WTC11 (cell line): ENCODE measurements around the gene MTA2. TPM values are rescaled to one million over a fixed set of nuclear protein-coding genes. Genes with fewer than 3 reads are reported as not detected.
A peak's percentile ranks its signal among the peaks of the same experiment; 100 is the strongest.

Experiments used
- ATAC-seq: fragments of 200-7000 bp; cut with Tn5 transposase; 2 replicates; pipeline ENCODE4 v1.10.0; 2021; ENCODE audit warnings: mild to moderate bottlenecking, moderate library complexity
- CTCF ChIA-PET: fragments of 300-600 bp; sonication (Branson Sonifier 250); formaldehyde crosslinking; loops from one replicate; lab custom pipeline; 2021; ENCODE audit warnings: antibody characterized with exemption; lab: Charles Lee
- POLR2A ChIA-PET: fragments of 350-600 bp; sonication (Branson Sonifier 250); formaldehyde crosslinking; loops from one replicate; lab custom pipeline; 2021; ENCODE audit warnings: antibody characterized with exemption; lab: Charles Lee
- DNase-seq: peaks from one replicate; pipeline ENCODE4 v3.0.0; 2021; ENCODE audit warnings: low spot score
- H3K27ac Mint-ChIP-seq: 2 replicates; pipeline ENCODE4 v1.8.0; 2021; ENCODE audit warnings: mixed read lengths
- H3K27me3 Mint-ChIP-seq: 2 replicates; pipeline ENCODE4 v1.8.0; 2021; ENCODE audit warnings: low read depth, mild to moderate bottlenecking, moderate library complexity, mixed read lengths
- H3K36me3 Mint-ChIP-seq: 2 replicates; pipeline ENCODE4 v1.8.0; 2021; ENCODE audit warnings: mixed read lengths
- H3K4me1 Mint-ChIP-seq: 2 replicates; pipeline ENCODE4 v1.8.0; 2022; ENCODE audit warnings: mixed read lengths
- H3K4me3 Mint-ChIP-seq: 2 replicates; pipeline ENCODE4 v1.8.0; 2021; ENCODE audit warnings: mild to moderate bottlenecking, moderate library complexity, mixed read lengths
- H3K9me3 Mint-ChIP-seq: 2 replicates; pipeline ENCODE4 v1.8.0; 2021; ENCODE audit warnings: mixed read lengths
- CBFB ChIP-seq: sonication (generic); formaldehyde crosslinking; IDR thresholded peaks from 2 replicates; pipeline ENCODE4 v1.8.1; 2022; ENCODE audit warnings: mild to moderate bottlenecking, low read depth, missing genetic modification reagents
- FOXJ3 ChIP-seq: sonication (generic); formaldehyde crosslinking; IDR thresholded peaks from 2 replicates; pipeline ENCODE4 v1.9.0; 2021; ENCODE audit warnings: missing genetic modification reagents, mild to moderate bottlenecking, borderline replicate concordance
- NFE2L1 ChIP-seq: sonication (generic); formaldehyde crosslinking; IDR thresholded peaks from 2 replicates; pipeline ENCODE4 v1.8.1; 2023; ENCODE audit warnings: missing genetic modification reagents
- TCF7 ChIP-seq: sonication (generic); formaldehyde crosslinking; IDR thresholded peaks from 2 replicates; pipeline ENCODE4 v1.8.0; 2022; ENCODE audit warnings: mild to moderate bottlenecking, low read depth, missing genetic modification reagents, moderate library complexity
- ZNF396 ChIP-seq: fragments of 250-450 bp; sonication (Bioruptor Pico); IDR thresholded peaks from 2 replicates; pipeline ENCODE4 v1.8.0; 2021; ENCODE audit warnings: mild to moderate bottlenecking, moderate library complexity, borderline replicate concordance
- total RNA-seq: library from RNA; stranded (reverse); gene quantifications from 3 replicates; pipeline ENCODE4 v1.2.3, GENCODE V29; 2021
- TF ChIP-seq, protein P1 (sequence below): sonication (generic); formaldehyde crosslinking; IDR thresholded peaks from 2 replicates; pipeline ENCODE4 v1.8.1; 2023; ENCODE audit warnings: mild to moderate bottlenecking, moderate library complexity, missing genetic modification reagents
- TF ChIP-seq, protein P2 (sequence below): fragments of 250-450 bp; sonication (Bioruptor Pico); IDR thresholded peaks from 2 replicates; pipeline ENCODE4 v1.9.0; 2021; ENCODE audit warnings: mild to moderate bottlenecking
- TF ChIP-seq, protein P3 (sequence below): fragments of 250-450 bp; sonication (Bioruptor Pico); conservative IDR thresholded peaks from 2 replicates; pipeline ENCODE4 v1.9.0; 2021; ENCODE audit warnings: mild to moderate bottlenecking
- TF ChIP-seq, protein P4 (sequence below): sonication (generic); formaldehyde crosslinking; IDR thresholded peaks from 2 replicates; pipeline ENCODE4 v1.8.1; 2022; ENCODE audit warnings: mild to moderate bottlenecking, moderate library complexity, missing genetic modification reagents
- TF ChIP-seq, protein P5 (sequence below): sonication (generic); formaldehyde crosslinking; IDR thresholded peaks from 2 replicates; pipeline ENCODE4 v1.8.0; 2023; ENCODE audit warnings: mild to moderate bottlenecking, missing genetic modification reagents

The MTA2 gene
- total RNA-seq, 1 experiment from 2014 or later = 115 TPM

DNA sequence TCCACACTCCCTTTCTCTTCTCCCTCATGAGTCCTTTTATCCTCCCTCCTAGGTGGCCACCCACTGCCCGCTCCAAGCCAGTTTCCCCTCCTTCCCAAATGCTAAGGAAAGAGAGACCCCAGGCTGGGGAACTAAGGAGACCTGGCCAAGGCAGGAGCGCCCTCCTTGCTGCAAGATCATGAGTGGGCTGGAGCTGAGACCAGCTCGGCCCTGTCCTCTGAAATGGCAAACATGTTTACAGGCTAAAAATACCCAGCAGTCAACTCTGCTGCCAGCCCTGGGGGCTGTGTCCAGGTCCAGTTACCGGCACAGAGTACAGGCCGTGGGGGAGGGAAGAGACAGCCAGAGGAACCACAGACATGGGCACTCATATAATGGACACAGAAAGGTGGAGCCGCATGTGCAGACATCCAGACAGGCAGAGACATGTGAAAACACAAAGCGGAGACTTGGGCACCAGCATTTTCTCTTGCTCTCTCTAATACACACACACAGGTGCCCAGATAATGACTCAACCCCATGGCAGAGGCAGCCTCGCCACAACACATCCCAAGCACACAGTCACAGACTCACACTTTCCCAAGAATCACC lies 53.9 kb downstream of the MTA2 start:
- no peak overlapping the region for H3K27ac Mint-ChIP-seq

DNA sequence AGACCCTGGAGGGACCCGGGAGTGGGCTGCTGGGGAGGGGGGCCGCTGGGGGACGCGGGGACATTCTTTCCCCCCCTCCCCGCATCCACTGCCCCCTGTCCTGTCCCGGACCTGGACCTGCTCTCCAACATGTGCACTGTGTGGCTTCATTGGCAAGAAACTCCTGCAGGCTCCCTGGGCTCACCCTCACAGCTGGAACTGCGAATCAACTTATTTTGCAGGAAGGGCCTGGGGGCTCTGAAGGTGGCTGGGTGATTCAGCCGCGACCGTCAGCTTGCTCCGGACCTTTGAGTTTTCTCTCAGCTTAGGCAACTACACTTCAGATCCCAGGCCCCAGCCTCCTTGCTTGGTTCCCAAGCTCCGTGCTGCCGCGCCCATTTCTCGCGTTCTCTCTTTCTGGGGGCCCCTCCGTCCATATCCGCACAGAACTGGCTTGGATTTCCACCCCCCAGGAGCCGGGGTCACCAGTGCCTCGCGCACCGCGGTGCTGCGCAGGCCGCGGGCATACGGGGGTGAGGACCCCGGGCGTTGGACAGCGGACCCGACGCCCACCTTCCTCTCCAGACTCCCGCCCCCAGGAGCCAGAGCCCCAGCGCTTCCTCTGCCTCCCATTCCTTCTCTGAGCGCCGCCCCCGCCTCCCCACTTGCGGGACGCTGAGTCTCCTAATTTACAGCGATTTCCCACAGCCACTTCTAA lies 54.6 kb downstream of the MTA2 start:
- Mint-ChIP-seq H3K4me3 (peak overlapping the region; percentile 82), H3K27ac (no peak overlapping the region), H3K9me3 (no peaks in the 10 kb centered on the region), H3K4me1 (peaks cover 46% of the 10 kb centered on the region), H3K36me3 (no peaks in the 10 kb centered on the region), H3K27me3 (peaks cover 84% of the 10 kb centered on the region)
- ChIA-PET POLR2A (interaction anchor here (0.6 to 2.2 kb wide), 6 partner anchors 13 to 933 kb away, joined by 3 to 6 read pairs (median 4); partner anchors contain the start of gene MTA2), CTCF (interaction anchor here (0.6 to 13.3 kb wide), 8 partner anchors 9 to 153 kb away, joined by 3 to 552 read pairs (median 4); partner anchors contain the start of gene SCGB1A1)
- DNase-seq (peak; percentile 32), ATAC-seq (no peak)
- TF ChIP-seq, protein P1, sequence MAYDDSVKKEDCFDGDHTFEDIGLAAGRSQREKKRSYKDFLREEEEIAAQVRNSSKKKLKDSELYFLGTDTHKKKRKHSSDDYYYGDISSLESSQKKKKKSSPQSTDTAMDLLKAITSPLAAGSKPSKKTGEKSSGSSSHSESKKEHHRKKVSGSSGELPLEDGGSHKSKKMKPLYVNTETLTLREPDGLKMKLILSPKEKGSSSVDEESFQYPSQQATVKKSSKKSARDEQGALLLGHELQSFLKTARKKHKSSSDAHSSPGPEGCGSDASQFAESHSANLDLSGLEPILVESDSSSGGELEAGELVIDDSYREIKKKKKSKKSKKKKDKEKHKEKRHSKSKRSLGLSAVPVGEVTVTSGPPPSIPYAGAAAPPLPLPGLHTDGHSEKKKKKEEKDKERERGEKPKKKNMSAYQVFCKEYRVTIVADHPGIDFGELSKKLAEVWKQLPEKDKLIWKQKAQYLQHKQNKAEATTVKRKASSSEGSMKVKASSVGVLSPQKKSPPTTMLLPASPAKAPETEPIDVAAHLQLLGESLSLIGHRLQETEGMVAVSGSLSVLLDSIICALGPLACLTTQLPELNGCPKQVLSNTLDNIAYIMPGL (CRISPR knock-in tag) = no peak
- TF ChIP-seq ZNF396 (no peak), NFE2L1 (CRISPR knock-in tag) (no peak), TCF7 (no peak), FOXJ3 (CRISPR knock-in tag) (no peak), CBFB (CRISPR knock-in tag) (no peak)
- TF ChIP-seq, protein P2, sequence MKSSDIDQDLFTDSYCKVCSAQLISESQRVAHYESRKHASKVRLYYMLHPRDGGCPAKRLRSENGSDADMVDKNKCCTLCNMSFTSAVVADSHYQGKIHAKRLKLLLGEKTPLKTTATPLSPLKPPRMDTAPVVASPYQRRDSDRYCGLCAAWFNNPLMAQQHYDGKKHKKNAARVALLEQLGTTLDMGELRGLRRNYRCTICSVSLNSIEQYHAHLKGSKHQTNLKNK = no peak
- TF ChIP-seq, protein P3, sequence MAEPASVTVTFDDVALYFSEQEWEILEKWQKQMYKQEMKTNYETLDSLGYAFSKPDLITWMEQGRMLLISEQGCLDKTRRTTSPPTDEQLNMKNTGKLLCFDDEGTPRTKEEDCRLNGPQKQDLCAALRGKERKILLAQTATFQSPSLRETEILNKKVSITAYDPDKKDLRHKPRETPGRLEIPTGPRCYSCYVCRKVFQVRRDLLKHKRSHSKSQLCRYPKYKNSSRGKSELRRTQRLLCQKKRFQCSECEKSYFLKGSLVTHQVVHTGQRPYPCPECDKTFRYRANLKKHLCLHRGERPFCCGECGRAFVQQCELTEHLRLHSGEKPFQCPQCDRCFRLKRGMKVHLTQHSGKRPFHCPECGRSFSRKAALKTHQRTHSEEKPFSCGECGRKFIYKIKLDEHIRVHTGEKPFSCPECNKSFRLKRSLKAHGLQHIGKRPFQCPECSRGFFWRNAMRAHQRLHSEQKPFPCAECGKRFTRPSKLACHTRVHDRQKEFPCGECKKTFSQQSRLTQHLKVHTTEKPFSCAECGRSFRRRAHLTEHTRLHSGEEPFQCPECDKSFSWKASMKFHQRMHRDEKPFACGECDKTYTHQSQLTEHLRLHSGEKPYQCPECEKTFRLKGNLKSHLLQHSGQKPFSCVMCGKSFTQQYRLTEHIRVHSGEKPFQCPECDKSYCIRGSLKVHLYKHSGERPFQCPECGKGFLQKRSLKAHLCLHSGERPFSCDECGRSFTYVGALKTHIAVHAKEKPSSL (CRISPR knock-in tag) = no peak
- TF ChIP-seq, protein P4, sequence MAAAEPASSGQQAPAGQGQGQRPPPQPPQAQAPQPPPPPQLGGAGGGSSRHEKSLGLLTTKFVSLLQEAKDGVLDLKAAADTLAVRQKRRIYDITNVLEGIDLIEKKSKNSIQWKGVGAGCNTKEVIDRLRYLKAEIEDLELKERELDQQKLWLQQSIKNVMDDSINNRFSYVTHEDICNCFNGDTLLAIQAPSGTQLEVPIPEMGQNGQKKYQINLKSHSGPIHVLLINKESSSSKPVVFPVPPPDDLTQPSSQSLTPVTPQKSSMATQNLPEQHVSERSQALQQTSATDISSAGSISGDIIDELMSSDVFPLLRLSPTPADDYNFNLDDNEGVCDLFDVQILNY (CRISPR knock-in tag) = no peak

More for the DNA sequence above, 53.9 kb downstream of the MTA2 start:
- no peak for ATAC-seq
- H3K4me1 Mint-ChIP-seq = peaks cover 48% of the 10 kb centered on the region
- H3K36me3 Mint-ChIP-seq = no peaks in the 10 kb centered on the region
- TF ChIP-seq, protein P5, sequence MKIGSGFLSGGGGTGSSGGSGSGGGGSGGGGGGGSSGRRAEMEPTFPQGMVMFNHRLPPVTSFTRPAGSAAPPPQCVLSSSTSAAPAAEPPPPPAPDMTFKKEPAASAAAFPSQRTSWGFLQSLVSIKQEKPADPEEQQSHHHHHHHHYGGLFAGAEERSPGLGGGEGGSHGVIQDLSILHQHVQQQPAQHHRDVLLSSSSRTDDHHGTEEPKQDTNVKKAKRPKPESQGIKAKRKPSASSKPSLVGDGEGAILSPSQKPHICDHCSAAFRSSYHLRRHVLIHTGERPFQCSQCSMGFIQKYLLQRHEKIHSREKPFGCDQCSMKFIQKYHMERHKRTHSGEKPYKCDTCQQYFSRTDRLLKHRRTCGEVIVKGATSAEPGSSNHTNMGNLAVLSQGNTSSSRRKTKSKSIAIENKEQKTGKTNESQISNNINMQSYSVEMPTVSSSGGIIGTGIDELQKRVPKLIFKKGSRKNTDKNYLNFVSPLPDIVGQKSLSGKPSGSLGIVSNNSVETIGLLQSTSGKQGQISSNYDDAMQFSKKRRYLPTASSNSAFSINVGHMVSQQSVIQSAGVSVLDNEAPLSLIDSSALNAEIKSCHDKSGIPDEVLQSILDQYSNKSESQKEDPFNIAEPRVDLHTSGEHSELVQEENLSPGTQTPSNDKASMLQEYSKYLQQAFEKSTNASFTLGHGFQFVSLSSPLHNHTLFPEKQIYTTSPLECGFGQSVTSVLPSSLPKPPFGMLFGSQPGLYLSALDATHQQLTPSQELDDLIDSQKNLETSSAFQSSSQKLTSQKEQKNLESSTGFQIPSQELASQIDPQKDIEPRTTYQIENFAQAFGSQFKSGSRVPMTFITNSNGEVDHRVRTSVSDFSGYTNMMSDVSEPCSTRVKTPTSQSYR = no peak
- TF ChIP-seq, all 79 proteins: peak for 0
- ChIA-PET POLR2A (interaction anchor here (1.5 to 2.2 kb wide), 2 partner anchors 123 to 153 kb away, joined by 5 to 6 read pairs; no protein-coding TSS in a partner anchor), CTCF (interaction anchor here (1.8 to 13.3 kb wide), 4 partner anchors 8 to 154 kb away, joined by 4 to 552 read pairs (median 295); partner anchors contain the start of gene SCGB1A1)
- no peak for DNase-seq
- H3K27me3 Mint-ChIP-seq = peaks cover 77% of the 10 kb centered on the region
- peak overlapping the region; percentile 82 for H3K4me3 Mint-ChIP-seq
- no peaks in the 10 kb centered on the region for H3K9me3 Mint-ChIP-seq
